Astrocyte (in vitro differentiated cells and primary cell): ENCODE results near the gene MYEOV. TPM values are rescaled to one million over a fixed set of nuclear protein-coding genes. Genes with fewer than 3 reads are reported as not detected.

Experiments
- DNase-seq: peaks from one replicate; pipeline ENCODE4 v3.0.0-alpha.2; 2010; ENCODE audit warnings: low read depth
- FAIRE-seq: peaks from 2 replicates; lab custom pipeline; 2011; peaks lifted over from hg19 to GRCh38; lab: Jason Lieb, UNC
- H2AFZ ChIP-seq: 2 replicates; pipeline ENCODE4 v1.6.0; 2012; ENCODE audit warnings: low read depth, low read length, inconsistent platforms
- H3K27ac ChIP-seq: 2 replicates; pipeline ENCODE4 v1.5.1; 2011; ENCODE audit warnings: low read depth, low read length, inconsistent platforms
- H3K27me3 ChIP-seq: 2 replicates; pipeline ENCODE4 v1.6.0; 2011; ENCODE audit warnings: low read length, inconsistent platforms; ENCODE audit not compliant: insufficient read depth
- H3K36me3 ChIP-seq: 2 replicates; pipeline ENCODE4 v1.5.1; 2011; ENCODE audit warnings: low read length, inconsistent platforms; ENCODE audit not compliant: insufficient read depth
- H3K4me1 ChIP-seq: 2 replicates; pipeline ENCODE4 v1.5.1; 2011; ENCODE audit warnings: low read length, inconsistent platforms; ENCODE audit not compliant: insufficient read depth
- H3K4me2 ChIP-seq: 2 replicates; pipeline ENCODE4 v1.6.0; 2012; ENCODE audit warnings: low read length, inconsistent platforms
- H3K4me3 ChIP-seq: 2 replicates; pipeline ENCODE4 v1.5.1; 2011; ENCODE audit warnings: low read depth, mild to moderate bottlenecking, low read length, inconsistent platforms; ENCODE audit not compliant: insufficient read depth
- H3K79me2 ChIP-seq: 2 replicates; pipeline ENCODE4 v1.6.0; 2012; ENCODE audit warnings: mild to moderate bottlenecking, low read length, inconsistent platforms; ENCODE audit not compliant: insufficient read depth
- H3K9ac ChIP-seq: 2 replicates; pipeline ENCODE4 v1.6.0; 2012; ENCODE audit warnings: mild to moderate bottlenecking, low read length, inconsistent platforms
- H3K9me3 ChIP-seq: 2 replicates; pipeline ENCODE4 v1.5.1; 2012; ENCODE audit warnings: low read depth, mild to moderate bottlenecking, low read length, inconsistent platforms; ENCODE audit not compliant: insufficient read depth
- H4K20me1 ChIP-seq: 2 replicates; pipeline ENCODE4 v1.6.0; 2012; ENCODE audit warnings: low read length, inconsistent platforms; ENCODE audit not compliant: insufficient read depth
- H3K27ac Mint-ChIP-seq: one replicate; pipeline ENCODE4 v1.8.0; 2021; ENCODE audit warnings: mild to moderate bottlenecking, mixed read lengths; ENCODE audit not compliant: unreplicated experiment
- H3K27me3 Mint-ChIP-seq: one replicate; pipeline ENCODE4 v1.8.0; 2021; ENCODE audit warnings: low read depth, mixed read lengths; ENCODE audit not compliant: unreplicated experiment
- H3K36me3 Mint-ChIP-seq: one replicate; pipeline ENCODE4 v1.8.0; 2021; ENCODE audit warnings: low read depth, mixed read lengths; ENCODE audit not compliant: unreplicated experiment
- H3K4me1 Mint-ChIP-seq: one replicate; pipeline ENCODE4 v1.8.0; 2021; ENCODE audit warnings: low read depth, mixed read lengths; ENCODE audit not compliant: unreplicated experiment
- H3K4me3 Mint-ChIP-seq: one replicate; pipeline ENCODE4 v1.8.0; 2021; ENCODE audit warnings: mild to moderate bottlenecking, moderate library complexity, mixed read lengths; ENCODE audit not compliant: unreplicated experiment
- H3K9me3 Mint-ChIP-seq: one replicate; pipeline ENCODE4 v1.8.0; 2021; ENCODE audit warnings: mild to moderate bottlenecking, mixed read lengths; ENCODE audit not compliant: unreplicated experiment
- EZH2 ChIP-seq: IDR thresholded peaks from 2 replicates; pipeline ENCODE4 v1.6.1; 2012; ENCODE audit warnings: mild to moderate bottlenecking, low read length, inconsistent platforms; ENCODE audit not compliant: insufficient read depth
- total RNA-seq: library from RNA; stranded (reverse); gene quantifications from 2 replicates; pipeline ENCODE4 v1.2.1, GENCODE V29; 2021
- TF ChIP-seq, protein P1 (sequence below): IDR thresholded peaks from 2 replicates; pipeline ENCODE4 v1.5.1; 2011; ENCODE audit warnings: low read depth, mild to moderate bottlenecking, inconsistent platforms, low read length, moderate library complexity; ENCODE audit not compliant: insufficient read depth

MYEOV gene
- total RNA-seq, 1 donor from 2014 or later = not detected

GRCh38 chr11:69265911-69266510 is 27.9 kb upstream of the MYEOV start:
- no peak for DNase-seq
- FAIRE-seq = no peak
- peaks cover 17% of the 10 kb centered on the region for H3K9me3 Mint-ChIP-seq

DNA sequence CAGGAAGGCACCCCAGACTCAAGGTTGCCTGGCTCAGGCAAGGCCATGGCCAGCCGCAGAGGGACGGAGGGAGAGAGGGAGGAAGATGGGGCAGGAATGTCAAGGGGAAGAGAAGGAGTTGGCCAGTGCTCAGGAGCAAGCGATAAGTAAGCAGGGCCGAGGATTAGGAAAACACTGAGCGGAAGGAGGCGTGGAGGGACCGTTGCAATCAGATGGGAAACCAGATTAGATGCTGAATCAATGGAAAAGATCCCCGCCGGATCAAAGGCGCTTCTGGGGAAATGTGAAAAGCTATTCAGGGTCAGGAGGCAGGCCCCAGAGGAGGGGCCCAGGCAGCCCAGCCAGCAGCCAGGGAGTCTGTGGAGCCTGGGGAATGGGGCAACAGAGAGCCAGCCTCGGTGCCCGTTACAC is 26.6 kb upstream of the MYEOV start:
- Histone ChIP-seq H3K27ac (no peak overlapping the region), H3K4me3 (no peak overlapping the region), H2AFZ (no peak overlapping the region), H3K27me3 (no peaks in the 10 kb centered on the region), H3K36me3 (no peaks in the 10 kb centered on the region), H3K9me3 (no peaks in the 10 kb centered on the region), H3K4me2 (no peak overlapping the region), H3K4me1 (no peaks in the 10 kb centered on the region), H4K20me1 (no peaks in the 10 kb centered on the region), H3K9ac (no peak overlapping the region), H3K79me2 (no peaks in the 10 kb centered on the region)
- Mint-ChIP-seq H3K4me3 (no peak overlapping the region), H3K27ac (no peak overlapping the region), H3K36me3 (peaks cover 2% of the 10 kb centered on the region), H3K9me3 (peaks cover 19% of the 10 kb centered on the region), H3K27me3 (peaks cover 67% of the 10 kb centered on the region), H3K4me1 (peaks cover 7% of the 10 kb centered on the region)
- FAIRE-seq = no peak
- no peak for TF ChIP-seq EZH2
- TF ChIP-seq, protein P1, sequence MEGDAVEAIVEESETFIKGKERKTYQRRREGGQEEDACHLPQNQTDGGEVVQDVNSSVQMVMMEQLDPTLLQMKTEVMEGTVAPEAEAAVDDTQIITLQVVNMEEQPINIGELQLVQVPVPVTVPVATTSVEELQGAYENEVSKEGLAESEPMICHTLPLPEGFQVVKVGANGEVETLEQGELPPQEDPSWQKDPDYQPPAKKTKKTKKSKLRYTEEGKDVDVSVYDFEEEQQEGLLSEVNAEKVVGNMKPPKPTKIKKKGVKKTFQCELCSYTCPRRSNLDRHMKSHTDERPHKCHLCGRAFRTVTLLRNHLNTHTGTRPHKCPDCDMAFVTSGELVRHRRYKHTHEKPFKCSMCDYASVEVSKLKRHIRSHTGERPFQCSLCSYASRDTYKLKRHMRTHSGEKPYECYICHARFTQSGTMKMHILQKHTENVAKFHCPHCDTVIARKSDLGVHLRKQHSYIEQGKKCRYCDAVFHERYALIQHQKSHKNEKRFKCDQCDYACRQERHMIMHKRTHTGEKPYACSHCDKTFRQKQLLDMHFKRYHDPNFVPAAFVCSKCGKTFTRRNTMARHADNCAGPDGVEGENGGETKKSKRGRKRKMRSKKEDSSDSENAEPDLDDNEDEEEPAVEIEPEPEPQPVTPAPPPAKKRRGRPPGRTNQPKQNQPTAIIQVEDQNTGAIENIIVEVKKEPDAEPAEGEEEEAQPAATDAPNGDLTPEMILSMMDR = no peak
- DNase-seq = no peak

More at GRCh38 chr11:69265911-69266510, 27.9 kb upstream of the MYEOV start:
- no peaks in the 10 kb centered on the region for H4K20me1 ChIP-seq
- no peaks in the 10 kb centered on the region for H3K27me3 ChIP-seq
- Mint-ChIP-seq H3K4me1 (peaks cover 7% of the 10 kb centered on the region), H3K27me3 (peaks cover 61% of the 10 kb centered on the region), H3K4me3 (no peak overlapping the region), H3K27ac (no peak overlapping the region), H3K36me3 (peaks cover 2% of the 10 kb centered on the region)
- TF ChIP-seq, protein P1 = no peak
- TF ChIP-seq EZH2 = no peak
- no peak overlapping the region for H3K4me2 ChIP-seq
- no peak overlapping the region for H2AFZ ChIP-seq
- H3K4me3 ChIP-seq = no peak overlapping the region
- H3K36me3 ChIP-seq = no peaks in the 10 kb centered on the region
- no peak overlapping the region for H3K9ac ChIP-seq
- no peaks in the 10 kb centered on the region for H3K9me3 ChIP-seq
- H3K79me2 ChIP-seq = no peaks in the 10 kb centered on the region
- no peak overlapping the region for H3K27ac ChIP-seq
- no peaks in the 10 kb centered on the region for H3K4me1 ChIP-seq

DNA sequence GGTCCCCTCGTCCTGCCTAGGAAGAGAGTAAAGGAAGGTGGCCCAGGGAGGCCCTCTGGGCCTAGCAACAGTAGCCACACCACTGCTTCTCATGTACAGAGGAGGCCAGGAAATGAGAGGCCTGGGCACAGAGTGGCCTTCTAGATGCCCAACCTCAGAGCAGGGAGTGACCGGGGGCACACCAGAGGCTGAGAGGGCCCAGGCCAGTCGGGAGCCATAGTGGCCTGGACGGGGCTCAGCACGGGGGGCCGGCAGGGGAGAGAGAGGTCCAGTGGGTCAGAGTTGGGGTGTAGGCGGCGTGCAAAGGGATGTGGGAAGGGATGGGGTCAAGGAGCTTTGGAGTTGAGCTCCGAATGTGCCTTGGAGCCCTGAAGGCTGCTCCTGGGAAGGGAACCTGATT is 25.0 kb upstream of the MYEOV start:
- Mint-ChIP-seq H3K27me3 (peaks cover 68% of the 10 kb centered on the region), H3K4me3 (no peak overlapping the region), H3K9me3 (peaks cover 10% of the 10 kb centered on the region), H3K27ac (no peak overlapping the region), H3K4me1 (peaks cover 1% of the 10 kb centered on the region), H3K36me3 (peaks cover 2% of the 10 kb centered on the region)
- H3K36me3 ChIP-seq = no peaks in the 10 kb centered on the region
- H3K4me2 ChIP-seq = no peak overlapping the region
- H3K4me1 ChIP-seq = no peaks in the 10 kb centered on the region
- no peak overlapping the region for H3K27ac ChIP-seq
- H2AFZ ChIP-seq = no peak overlapping the region
- TF ChIP-seq, protein P1 = no peak
- TF ChIP-seq EZH2 = no peak
- FAIRE-seq (no peak), DNase-seq (no peak)
- H4K20me1 ChIP-seq = no peaks in the 10 kb centered on the region
- no peak overlapping the region for H3K9ac ChIP-seq
- H3K27me3 ChIP-seq = no peaks in the 10 kb centered on the region
- no peaks in the 10 kb centered on the region for H3K9me3 ChIP-seq
- no peaks in the 10 kb centered on the region for H3K79me2 ChIP-seq
- H3K4me3 ChIP-seq = no peak overlapping the region
